Upper lobe of left lung (tissue), 4 donors: ENCODE measurements around the gene ADD3.

Experiments used
- CTCF ChIP-seq, 6 experiments: fragments of 450-650 bp in 4 of 6; fragments of 200-600 bp in 2 of 6; sonication (generic) in 2 of 6; IDR thresholded peaks; one replicate each; pipeline ENCODE4 v1.5.1; 2016 to 2019; ENCODE audit warnings: antibody characterized with exemption in 6 of 6
- POLR2A ChIP-seq, 4 donors: fragments of 450-650 bp; IDR thresholded peaks; one replicate each; pipeline ENCODE4 v1.5.1; 2016 to 2017; ENCODE audit warnings: antibody characterized with exemption in 4 of 4, mild to moderate bottlenecking in 2 of 4
- POLR2AphosphoS5 ChIP-seq, 2 donors: sonication (generic); formaldehyde crosslinking; IDR thresholded peaks; one replicate each; pipeline ENCODE4 v1.5.1; 2017; ENCODE audit warnings: antibody characterized with exemption in 2 of 2

- TF ChIP-seq POLR2A (IDR thresholded peaks at IDR 0.05) = no peak
- TF ChIP-seq CTCF (IDR thresholded peaks at IDR 0.05) = no peak
- no peak for TF ChIP-seq POLR2AphosphoS5 (IDR thresholded peaks at IDR 0.05)
Measured at GRCh38 chr10:110118891-110119621, 111.3 kb downstream of the ADD3 start.
